HepG2 (cell line): Measurements from ENCODE around the gene SH3BP2. TPM values are rescaled to one million over a fixed set of nuclear protein-coding genes. Genes with fewer than 3 reads are reported as not detected.

ENCODE experiments used
- CCDC6 ChIP-seq: sonication (generic); formaldehyde crosslinking; IDR thresholded peaks from 2 replicates; pipeline ENCODE4 v1.8.1; 2022; ENCODE audit warnings: mild to moderate bottlenecking, missing genetic modification reagents, moderate library complexity
- DZIP1 ChIP-seq: sonication (generic); formaldehyde crosslinking; IDR thresholded peaks from 2 replicates; pipeline ENCODE4 v1.5.0; 2020; ENCODE audit warnings: mild to moderate bottlenecking, missing genetic modification reagents
- ESRRA ChIP-seq: sonication (generic); formaldehyde crosslinking; IDR thresholded peaks from 2 replicates; pipeline ENCODE4 v1.5.1; 2020; ENCODE audit warnings: mild to moderate bottlenecking, low read depth, missing genetic modification reagents
- FOXP1 ChIP-seq, 2 experiments: fragments of 450-650 bp in 1 of 2; IDR thresholded peaks; 2 replicates each; pipeline ENCODE4 v1.6.1; 2017 to 2018; ENCODE audit warnings: antibody characterized with exemption in 1 of 2
- HNF1B ChIP-seq: sonication (generic); formaldehyde crosslinking; IDR thresholded peaks from 2 replicates; pipeline ENCODE4 v1.5.1; 2020; ENCODE audit warnings: mild to moderate bottlenecking, moderate library complexity, missing genetic modification reagents
- HNRNPK ChIP-seq: fragments of 200-400 bp; formaldehyde crosslinking; IDR thresholded peaks from 2 replicates; pipeline ENCODE4 v1.6.1; 2018; ENCODE audit warnings: low read length, low read depth, moderate library complexity, mild to moderate bottlenecking; ENCODE audit not compliant: poor library complexity, severe bottlenecking
- HOXA5 ChIP-seq: sonication (generic); formaldehyde crosslinking; IDR thresholded peaks from 2 replicates; pipeline ENCODE4 v1.4.0; 2020; ENCODE audit warnings: missing genetic modification reagents
- MEF2D ChIP-seq: sonication (generic); formaldehyde crosslinking; IDR thresholded peaks from 2 replicates; pipeline ENCODE4 v1.5.1; 2020; ENCODE audit warnings: mild to moderate bottlenecking, missing genetic modification reagents
- MZF1 ChIP-seq: sonication (generic); formaldehyde crosslinking; IDR thresholded peaks from 2 replicates; pipeline ENCODE4 v1.8.1; 2023; ENCODE audit warnings: mild to moderate bottlenecking, missing genetic modification reagents, borderline replicate concordance
- NR1H2 ChIP-seq: sonication (generic); formaldehyde crosslinking; IDR thresholded peaks from 2 replicates; pipeline ENCODE4 v1.8.1; 2022; ENCODE audit warnings: low read depth, missing genetic modification reagents, borderline replicate concordance
- NR2F6 ChIP-seq, 2 experiments: IDR thresholded peaks; 2 replicates each; pipeline ENCODE4 v1.6.1; 2016; ENCODE audit warnings: antibody characterized with exemption in 1 of 2, mild to moderate bottlenecking in 1 of 2
- SIN3B ChIP-seq: fragments of 150-350 bp; IDR thresholded peaks from 2 replicates; pipeline ENCODE4 v1.6.1; 2014; ENCODE audit warnings: low read length
- SOX5 ChIP-seq: IDR thresholded peaks from 2 replicates; pipeline ENCODE4 v1.6.1; 2016; ENCODE audit warnings: borderline replicate concordance
- YEATS4 ChIP-seq: sonication (generic); formaldehyde crosslinking; IDR thresholded peaks from 2 replicates; pipeline ENCODE4 v1.4.0; 2020; ENCODE audit warnings: missing genetic modification reagents, borderline replicate concordance
- ZBTB1 ChIP-seq: sonication (generic); formaldehyde crosslinking; IDR thresholded peaks from 2 replicates; pipeline ENCODE4 v1.4.0; 2020; ENCODE audit warnings: missing genetic modification reagents, borderline replicate concordance
- ZBTB21 ChIP-seq: sonication (generic); formaldehyde crosslinking; IDR thresholded peaks from 2 replicates; pipeline ENCODE4 v1.4.0; 2020; ENCODE audit warnings: missing genetic modification reagents
- ZNF180 ChIP-seq: sonication (generic); formaldehyde crosslinking; IDR thresholded peaks from 2 replicates; pipeline ENCODE4 v1.4.0; 2020; ENCODE audit warnings: low read depth, missing genetic modification reagents, borderline replicate concordance
- ZNF251 ChIP-seq: sonication (generic); formaldehyde crosslinking; IDR thresholded peaks from 2 replicates; pipeline ENCODE4 v1.9.0; 2021; ENCODE audit warnings: mild to moderate bottlenecking, missing genetic modification reagents
- ZNF34 ChIP-seq: sonication (generic); formaldehyde crosslinking; IDR thresholded peaks from 2 replicates; pipeline ENCODE4 v1.4.0; 2020; ENCODE audit warnings: mild to moderate bottlenecking, missing genetic modification reagents, borderline replicate concordance
- ZNF607 ChIP-seq: sonication (generic); formaldehyde crosslinking; IDR thresholded peaks from 2 replicates; pipeline ENCODE4 v1.5.1; 2020; ENCODE audit warnings: missing genetic modification reagents, mild to moderate bottlenecking, borderline replicate concordance
- ZNF720 ChIP-seq: sonication (generic); formaldehyde crosslinking; IDR thresholded peaks from 2 replicates; pipeline ENCODE4 v1.4.0; 2020; ENCODE audit warnings: missing genetic modification reagents
- ZNF768 ChIP-seq: sonication (generic); formaldehyde crosslinking; IDR thresholded peaks from 2 replicates; pipeline ENCODE4 v1.4.0; 2020; ENCODE audit warnings: missing genetic modification reagents
- ZNF800 ChIP-seq: sonication (generic); formaldehyde crosslinking; IDR thresholded peaks from 2 replicates; pipeline ENCODE4 v1.4.0; 2020; ENCODE audit warnings: missing genetic modification reagents
- polyA plus RNA-seq, 8 experiments: library from polyadenylated mRNA; depleted of rRNA in 3 of 8; stranded (reverse) in 7 of 8; unstranded in 1 of 8; fragments of >200 nt; fragmentation: Illumina TruSeq in 4 of 8; extraction: Trizol in 4 of 8; gene quantifications; 2 replicates each; pipeline versions ENCODE4 v1.2.1 to v1.2.3, GENCODE V29; 2011 to 2016; ENCODE audit warnings: low read depth in 4 of 8, missing spikeins in 1 of 8, mixed read lengths in 1 of 8; ENCODE audit not compliant: insufficient read depth in 1 of 8
- total RNA-seq, 5 experiments: library from RNA; depleted of rRNA; stranded (reverse); fragments of >200 nt; fragmentation: Illumina TruSeq; extraction: Trizol; gene quantifications; 2 replicates each; pipeline ENCODE4 v1.2.3, GENCODE V29; 2016; ENCODE audit warnings: low read depth in 1 of 5

SH3BP2 gene
- total and polyA plus RNA-seq, 2 of the 13 experiments (the other 11 are each of a cell fraction or from before 2014, with no cell fraction given) = 16.9 to 34.5 TPM

- TF ChIP-seq HNRNPK (peak; percentile 72), HOXA5 (CRISPR knock-in tag) (no peak), HNF1B (CRISPR knock-in tag) (no peak), ZNF251 (CRISPR knock-in tag) (no peak), NR2F6 (IDR thresholded peaks at IDR 0.05) (no peak), NR2F6 (CRISPR knock-in tag; IDR thresholded peaks at IDR 0.05) (no peak), ZNF768 (peak; percentile 41; the same call in 1 of the 2 replicates), DZIP1 (no peak), MZF1 (no peak), ZNF800 (CRISPR knock-in tag) (no peak), ZBTB1 (CRISPR knock-in tag) (no peak), YEATS4 (peak; percentile 78), ESRRA (CRISPR knock-in tag) (peak; percentile 67; the same call in 1 of the 2 replicates), FOXP1 (IDR thresholded peaks at IDR 0.05) (no peak), FOXP1 (CRISPR knock-in tag; IDR thresholded peaks at IDR 0.05) (no peak), ZBTB21 (no peak), MEF2D (CRISPR knock-in tag) (no peak), ZNF180 (CRISPR knock-in tag) (no peak), ZNF34 (peak; percentile 77; the same call in 1 of the 2 replicates), SOX5 (CRISPR knock-in tag) (no peak), ZNF720 (no peak), NR1H2 (CRISPR knock-in tag) (no peak), ZNF607 (CRISPR knock-in tag) (no peak; the same call in 1 of the 2 replicates), CCDC6 (CRISPR knock-in tag) (no peak; the same call in none of the 2 replicates), SIN3B (no peak)
Measured at GRCh38 chr4:2755821-2756690, 36.8 kb upstream of the SH3BP2 start, which contains the start of gene TNIP2 (continued).
